ENCODE results near the gene EFNA4. TPM values are rescaled to one million over a fixed set of nuclear protein-coding genes. Genes with fewer than 3 reads are reported as not detected.

EFNA4 gene, protein sequence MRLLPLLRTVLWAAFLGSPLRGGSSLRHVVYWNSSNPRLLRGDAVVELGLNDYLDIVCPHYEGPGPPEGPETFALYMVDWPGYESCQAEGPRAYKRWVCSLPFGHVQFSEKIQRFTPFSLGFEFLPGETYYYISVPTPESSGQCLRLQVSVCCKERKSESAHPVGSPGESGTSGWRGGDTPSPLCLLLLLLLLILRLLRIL
- polyA plus RNA-seq (2013, experiment 1 of 2; ENCODE audit: insufficient read length), result 9.0 TPM
- 7.2 TPM for polyA plus RNA-seq (2013, experiment 2 of 2; ENCODE audit: insufficient read length)

DNA sequence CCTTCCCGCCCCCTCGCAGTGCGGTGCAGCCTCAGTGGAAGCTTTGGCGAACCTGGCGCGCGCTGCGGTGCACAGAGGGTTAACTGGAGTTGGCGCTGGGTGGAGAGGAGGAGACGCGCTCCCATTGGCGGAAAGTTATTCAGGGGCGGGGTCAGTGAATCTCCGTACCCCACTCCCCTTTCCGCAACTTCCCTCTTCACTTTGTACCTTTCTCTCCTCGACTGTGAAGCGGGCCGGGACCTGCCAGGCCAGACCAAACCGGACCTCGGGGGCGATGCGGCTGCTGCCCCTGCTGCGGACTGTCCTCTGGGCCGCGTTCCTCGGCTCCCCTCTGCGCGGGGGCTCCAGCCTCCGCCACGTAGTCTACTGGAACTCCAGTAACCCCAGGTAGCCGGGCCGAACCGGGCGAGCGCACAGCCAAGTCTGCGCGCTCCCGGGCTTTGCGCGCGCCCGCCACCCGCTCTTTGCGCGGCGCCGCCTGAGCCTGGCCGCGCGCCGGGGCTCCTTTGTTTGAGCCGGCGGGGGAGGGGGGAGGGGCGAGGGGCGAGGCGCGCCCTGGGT, at the start of gene EFNA4:
Gene EFNA4 (plus strand): TSS at position 191 of the 561 bp plus-strand sequence. CDS start 84 bp downstream, at position 275.
- DNase-seq, result peak; percentile 83

DNA sequence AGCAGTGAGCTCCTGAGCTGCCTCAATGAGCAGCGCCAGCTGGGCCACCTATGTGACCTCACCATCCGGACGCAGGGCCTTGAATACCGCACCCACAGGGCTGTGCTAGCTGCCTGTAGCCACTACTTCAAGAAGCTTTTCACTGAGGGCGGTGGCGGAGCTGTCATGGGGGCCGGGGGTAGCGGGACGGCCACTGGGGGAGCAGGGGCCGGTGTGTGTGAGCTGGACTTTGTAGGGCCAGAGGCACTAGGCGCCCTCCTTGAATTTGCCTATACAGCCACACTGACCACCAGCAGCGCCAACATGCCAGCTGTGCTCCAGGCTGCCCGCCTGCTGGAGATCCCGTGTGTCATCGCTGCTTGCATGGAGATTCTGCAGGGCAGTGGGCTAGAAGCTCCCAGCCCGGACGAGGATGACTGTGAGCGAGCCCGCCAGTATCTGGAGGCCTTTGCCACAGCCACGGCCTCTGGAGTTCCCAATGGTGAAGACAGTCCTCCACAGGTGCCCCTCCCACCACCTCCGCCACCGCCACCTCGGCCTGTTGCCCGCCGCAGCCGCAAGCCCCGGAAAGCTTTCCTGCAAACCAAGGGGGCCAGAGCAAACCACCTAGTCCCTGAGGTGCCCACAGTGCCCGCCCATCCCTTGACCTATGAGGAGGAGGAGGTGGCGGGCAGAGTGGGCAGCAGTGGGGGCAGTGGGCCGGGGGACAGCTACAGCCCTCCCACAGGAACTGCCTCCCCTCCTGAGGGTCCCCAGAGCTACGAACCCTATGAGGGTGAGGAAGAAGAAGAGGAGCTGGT, 48.6 kb upstream of the EFNA4 start:
- DNase-seq, result no peak

DNA sequence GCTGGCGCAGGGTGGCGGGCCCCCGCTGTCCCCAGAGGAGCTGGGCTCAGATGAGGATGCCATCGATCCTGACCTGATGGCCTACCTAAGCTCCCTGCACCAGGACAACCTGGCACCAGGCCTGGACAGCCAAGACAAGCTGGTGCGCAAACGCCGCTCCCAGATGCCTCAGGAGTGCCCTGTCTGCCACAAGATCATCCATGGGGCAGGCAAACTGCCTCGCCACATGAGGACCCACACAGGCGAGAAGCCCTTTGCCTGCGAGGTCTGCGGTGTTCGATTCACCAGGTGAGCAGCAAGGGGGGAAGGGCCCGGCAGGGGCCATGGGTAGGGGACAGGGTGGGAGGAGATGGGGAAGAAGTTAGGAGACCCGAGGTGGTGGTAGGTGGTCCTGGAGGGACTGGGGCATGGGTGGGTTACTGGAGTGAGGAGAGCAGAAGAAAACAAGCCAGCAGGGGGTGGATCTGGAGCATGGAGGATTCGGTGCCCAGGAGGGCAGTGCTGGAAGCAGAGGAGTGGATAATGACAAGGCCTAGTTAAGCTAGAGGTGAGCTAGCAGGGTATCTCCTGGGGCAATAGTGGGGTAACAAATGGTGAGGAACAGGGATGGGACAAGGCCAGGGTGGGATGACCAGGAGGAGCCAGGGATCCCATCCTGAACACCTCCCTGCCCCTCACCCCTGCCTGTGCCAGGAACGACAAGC, 47.9 kb upstream of the EFNA4 start:
- DNase-seq, result no peak

DNA sequence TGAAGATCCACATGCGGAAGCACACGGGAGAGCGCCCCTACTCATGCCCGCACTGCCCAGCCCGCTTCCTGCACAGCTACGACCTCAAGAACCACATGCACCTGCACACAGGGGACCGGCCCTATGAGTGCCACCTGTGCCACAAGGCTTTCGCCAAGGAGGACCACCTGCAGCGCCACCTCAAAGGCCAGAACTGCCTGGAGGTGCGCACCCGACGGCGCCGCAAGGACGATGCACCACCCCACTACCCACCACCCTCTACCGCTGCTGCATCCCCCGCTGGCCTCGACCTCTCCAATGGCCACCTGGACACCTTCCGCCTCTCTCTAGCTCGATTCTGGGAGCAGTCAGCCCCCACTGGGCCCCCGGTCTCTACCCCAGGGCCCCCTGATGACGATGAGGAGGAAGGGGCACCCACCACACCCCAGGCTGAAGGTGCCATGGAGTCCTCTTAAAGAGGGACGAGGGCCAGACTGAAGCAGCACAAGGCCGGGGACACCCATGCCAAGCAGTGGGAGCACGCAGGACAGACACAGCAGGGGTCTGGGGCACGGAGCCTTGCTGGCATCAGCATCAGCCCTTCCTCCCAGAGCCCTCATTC, 47.2 kb upstream of the EFNA4 start:
- DNase-seq, result no peak

DNA sequence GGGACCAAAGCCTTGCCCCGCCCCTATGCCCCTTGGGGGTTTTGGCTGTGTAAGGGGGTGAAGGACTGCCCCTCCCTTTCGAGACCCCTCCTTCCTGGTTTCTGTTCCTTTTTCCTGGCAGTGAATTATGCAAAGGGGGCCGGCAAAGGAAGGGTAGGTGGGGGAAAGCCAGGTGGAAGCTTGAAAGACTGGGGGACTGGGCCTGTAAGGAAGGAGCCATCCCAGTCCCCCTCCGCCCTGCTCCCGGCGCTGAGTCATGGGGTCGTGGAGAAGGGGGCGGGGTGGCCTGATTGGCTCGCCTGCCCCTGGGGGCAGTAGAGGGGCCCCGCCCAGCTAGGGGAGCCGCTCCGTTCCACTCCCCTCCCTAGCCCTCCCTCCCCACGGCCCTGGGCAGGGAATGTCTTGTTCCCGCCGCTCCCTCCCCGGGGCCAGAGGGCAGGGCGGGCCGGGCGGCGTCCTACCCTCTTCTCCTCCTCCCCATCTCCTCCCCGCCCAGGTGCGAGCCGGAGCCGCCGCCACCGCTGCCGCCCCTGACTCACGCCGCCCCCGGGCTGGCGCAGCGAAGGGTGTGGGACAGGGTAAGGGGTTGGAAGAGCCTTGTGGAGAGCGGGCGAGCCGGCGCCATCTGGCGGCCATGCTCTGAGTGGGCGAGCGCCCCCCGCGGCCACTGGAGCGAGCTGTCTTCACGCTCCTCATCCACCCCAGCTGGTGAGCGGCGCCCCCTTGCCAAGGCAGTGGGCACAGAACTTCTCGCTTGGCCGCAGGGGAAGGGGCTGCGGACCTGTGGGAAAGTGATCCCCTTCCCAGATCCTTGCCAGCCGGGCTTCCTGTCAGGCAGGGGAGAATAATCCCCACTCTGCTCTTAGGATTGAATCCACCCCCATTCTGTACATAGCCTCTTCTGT, 46.2 kb upstream of the EFNA4 start:
- peak; percentile 86 for DNase-seq

DNA sequence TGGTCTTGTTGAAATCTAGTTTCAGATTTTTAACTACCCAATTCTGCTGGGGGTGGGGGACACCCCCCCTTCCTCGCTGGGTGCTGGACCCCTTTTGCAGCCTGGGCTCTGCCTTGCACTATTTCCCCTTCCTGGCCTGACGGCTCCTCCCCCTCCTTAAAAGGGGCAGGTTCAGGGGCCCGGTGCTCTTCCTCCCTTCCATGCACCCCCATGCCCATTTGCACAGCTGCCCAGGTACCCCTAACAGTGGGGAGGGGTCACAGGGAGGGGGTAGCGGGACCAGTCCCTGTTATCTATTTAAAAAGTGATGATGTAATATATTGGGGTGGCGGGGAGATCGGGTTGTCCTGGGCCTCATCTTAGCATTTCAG, 45.6 kb upstream of the EFNA4 start:
- no peak for DNase-seq

DNA sequence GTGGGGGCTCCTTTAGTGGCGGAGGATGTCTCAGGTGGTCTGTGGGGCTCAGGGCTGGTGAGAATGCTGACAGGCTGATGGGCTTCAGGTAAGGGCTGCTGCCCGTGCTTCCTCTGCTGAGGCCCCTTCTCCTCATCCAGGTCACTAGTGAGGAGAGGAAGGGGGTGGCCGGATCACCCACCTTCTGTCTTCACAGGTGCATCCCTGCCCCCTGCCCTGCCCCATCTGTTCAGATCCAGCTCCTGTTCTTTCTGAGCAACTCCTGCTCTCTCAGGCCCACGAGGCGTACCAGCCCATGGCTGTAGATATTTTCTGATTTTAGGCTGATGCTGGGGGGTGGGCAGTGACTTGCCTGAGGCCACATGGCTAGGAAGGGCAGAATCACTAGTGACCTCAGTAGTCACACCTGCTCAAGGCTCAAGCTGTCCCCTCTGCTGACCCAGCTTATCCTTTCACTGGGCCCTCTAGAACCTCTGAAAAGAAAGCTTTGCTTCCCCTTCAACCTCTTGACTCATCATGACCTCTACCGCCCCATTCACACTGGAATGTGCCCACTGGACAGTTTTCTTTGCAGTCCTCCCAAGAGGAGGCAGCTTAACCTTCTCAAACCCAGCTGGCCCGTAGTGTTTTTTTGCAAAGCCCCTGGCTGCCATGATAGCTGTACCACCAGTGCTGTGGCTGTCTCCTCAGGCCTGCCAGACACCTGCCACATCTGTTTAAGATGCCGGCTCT, 44.8 kb upstream of the EFNA4 start:
- DNase-seq, result no peak

DNA sequence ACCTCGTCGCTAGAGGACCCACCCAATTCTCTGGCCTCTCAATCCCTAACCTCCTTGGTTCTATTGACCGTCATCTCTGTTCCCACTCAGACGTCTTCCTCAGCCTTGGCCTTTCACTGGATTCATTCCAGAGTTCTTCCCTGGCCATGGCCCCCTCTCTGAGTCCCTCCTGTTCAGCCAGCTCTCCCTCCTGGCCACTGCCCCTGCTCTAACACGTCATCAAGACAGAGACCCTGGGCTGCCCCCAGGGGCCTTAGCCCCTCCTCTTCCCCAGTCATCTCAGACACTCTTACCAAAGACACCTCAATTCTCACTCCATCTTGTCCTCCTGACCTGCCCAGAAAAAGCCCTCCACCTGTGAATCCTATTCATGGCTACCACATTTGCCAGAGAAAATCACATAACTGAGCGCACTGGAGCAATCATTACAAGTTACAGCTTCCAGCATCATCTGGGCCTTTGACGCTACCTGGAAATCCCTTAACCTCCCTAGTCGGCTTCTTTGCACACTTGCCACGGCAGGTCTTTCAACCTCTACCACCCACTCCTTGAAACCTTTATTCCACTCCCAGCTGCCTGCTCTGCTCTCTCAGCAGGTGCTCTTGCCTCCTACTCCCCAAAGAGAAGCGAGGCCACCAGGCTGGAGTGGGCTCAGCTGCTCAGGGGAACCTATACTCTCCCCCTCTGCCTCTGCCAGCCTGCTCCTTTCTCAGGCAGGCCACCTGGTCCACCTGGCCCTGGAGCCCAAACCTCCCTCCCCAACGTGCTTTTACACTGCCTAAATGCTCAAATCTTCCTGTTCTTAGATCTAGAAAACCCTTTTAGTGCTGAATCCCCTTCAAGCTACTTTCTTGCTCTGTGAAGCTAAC, 43.9 kb upstream of the EFNA4 start:
- no peak for DNase-seq

DNA sequence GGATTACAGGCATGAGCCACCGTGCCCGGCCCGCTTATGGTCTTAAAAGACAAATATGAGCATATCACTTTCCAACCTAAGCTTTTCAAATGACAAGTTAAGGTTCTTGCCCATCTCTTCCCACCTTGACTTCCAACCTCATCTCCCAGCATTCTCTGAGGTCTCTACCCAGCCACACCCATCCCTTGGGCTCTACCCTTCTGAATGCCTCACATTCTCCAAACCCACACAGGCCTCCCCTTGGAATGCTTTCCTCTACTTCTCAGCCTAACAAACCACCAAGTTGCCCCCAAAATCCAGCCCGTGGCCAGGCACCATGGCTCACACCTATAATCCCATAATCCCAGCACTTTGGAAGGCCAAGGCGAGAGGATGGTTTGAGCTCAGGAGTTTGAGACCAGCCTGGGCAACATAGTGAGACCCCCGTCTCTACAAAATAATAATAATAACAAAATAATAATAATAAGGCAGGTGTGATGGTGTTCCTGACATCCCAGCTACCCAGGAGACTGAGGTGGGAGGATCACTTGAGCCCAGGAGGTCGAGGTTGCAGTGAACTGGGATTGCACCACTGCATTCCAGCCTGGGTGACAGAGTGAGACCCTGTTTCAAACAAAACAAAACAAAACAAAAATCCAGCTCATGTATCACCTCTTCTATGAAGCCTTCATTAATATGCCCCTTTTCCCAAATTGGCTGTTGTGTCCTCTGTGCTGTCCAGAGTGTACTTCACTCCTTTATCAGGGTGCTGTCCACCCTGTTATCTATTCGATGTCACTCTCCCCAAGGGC, 41.2 kb upstream of the EFNA4 start:
- no peak for DNase-seq

DNA sequence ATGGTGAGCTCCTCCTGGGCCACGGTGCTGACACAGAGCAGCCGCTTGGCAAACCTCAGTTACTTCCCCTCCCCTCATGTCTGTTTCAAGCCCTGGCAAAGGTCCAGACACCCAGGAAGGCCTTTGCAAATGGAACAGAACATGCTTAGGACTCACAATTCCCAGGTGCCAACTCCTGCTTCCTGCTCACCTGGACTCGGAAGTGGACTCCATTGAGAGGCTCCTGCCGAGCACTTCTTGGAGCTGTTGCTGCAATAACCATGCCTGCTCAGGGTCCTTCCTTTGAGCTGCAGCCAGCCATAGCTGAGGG, 40.7 kb upstream of the EFNA4 start:
- no peak for DNase-seq

DNA sequence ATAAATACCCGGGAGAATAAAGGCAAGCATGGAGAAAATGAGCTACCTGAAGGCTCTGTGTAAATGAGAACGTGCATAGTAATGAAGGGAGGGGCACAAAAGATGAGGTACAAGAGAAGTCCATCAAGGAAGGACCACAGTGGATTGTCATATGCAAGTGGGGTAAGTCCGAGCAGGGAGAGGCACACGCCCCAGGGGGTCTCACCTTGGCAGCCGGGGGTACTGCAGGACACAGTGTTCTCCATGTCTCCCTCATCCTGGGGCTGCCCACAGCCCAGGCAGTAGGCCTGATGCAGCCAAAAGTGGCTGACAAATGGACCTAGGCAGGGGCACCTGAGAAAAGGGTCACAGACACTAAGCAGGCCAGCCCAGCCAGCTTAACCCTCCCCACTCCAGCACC, 39.9 kb upstream of the EFNA4 start:
- DNase-seq, result no peak

DNA sequence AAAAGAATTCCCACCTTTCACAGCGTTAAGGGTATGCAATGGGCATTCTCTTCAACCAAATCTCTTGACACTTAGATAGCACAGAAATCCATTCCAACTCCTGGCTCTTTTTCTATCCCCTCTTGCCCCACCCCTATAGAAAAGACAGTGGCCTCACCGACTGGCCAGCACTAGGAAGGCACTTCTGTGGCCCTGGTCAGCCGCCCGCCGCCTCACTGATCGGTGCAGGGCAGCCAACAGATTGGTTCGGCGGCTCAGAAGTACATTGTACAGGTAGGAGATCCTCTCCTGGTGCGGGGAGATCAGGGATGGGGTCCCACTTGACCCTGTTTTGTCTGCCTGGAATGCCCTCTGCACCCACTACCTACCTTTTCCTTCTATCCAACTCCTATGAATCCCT, 39.2 kb upstream of the EFNA4 start:
- DNase-seq, result no peak

DNA sequence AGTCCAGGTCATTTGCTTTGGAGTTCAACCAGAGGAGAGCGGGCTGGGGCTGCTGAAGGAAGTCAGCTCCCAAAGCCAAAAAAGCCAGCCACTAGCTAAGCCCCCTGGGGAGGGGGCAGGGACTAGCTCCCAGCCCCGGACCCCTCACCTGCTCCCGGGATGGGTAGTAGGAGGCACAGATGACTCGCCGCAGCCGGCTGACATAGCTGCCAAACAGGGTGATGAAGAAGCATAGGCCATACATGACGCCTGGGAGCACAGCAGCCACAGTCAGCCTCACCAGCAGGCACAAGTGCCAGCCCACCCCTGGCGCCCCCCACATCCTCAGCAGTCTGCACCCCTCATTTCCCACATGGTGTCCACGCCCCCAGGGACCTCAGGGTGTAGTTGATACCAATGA, 37.4 kb upstream of the EFNA4 start:
- DNase-seq, result no peak

DNA sequence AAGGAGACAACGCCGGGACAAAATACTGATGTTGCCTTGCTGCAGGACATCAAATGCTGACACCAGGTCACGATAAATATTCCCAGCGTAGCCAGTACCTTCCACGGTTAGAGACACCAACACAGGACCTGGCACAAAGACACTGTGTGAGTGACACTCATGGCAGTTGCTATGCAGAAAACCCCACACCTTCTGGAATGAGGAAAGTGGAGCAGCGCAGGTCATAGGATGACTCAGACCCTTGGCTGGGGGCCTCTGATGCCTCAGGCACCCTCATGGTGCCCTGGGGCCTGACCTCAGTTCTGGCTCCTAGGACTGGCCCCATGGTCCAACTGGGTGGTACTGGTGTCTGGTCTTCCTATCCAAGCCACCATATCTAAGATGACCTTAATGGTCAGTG, 37.0 kb upstream of the EFNA4 start:
- no peak for DNase-seq

DNA sequence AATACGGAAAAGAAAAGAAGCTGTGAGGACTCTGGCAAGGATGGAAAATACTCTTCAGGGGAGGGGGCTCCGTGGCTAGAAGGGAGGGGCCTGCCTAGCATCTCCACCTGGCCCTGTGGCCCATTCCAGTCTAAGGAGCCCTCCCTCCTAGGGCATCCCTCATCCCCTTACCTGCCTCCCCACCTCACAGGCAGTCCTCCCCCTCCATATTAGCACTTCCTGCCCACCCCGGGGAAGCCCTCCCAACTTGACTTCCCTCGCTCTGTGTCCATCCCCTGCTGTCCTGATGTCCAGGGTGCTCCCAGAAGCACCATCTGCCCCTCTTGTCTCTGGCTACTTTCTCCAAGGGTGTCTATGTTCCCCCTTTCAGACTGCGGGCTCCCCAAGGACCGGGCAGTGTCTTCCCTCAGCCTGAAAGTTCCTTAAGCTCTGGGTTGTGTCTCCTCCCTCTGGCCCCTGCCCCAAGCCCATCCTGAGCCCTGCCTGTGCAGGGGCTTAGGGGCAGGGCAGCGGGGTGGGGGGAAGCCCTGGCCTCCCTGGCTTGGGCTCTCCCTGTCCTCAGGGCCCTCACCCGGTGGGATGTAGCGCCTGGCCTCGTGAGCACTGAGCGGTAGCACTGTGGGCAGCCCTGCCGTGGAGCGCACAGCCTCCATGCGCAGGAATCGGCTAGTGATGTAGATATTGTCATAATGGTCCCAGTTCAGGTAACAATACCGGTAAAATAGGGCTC, 33.9 kb upstream of the EFNA4 start:
- DNase-seq, result no peak

DNA sequence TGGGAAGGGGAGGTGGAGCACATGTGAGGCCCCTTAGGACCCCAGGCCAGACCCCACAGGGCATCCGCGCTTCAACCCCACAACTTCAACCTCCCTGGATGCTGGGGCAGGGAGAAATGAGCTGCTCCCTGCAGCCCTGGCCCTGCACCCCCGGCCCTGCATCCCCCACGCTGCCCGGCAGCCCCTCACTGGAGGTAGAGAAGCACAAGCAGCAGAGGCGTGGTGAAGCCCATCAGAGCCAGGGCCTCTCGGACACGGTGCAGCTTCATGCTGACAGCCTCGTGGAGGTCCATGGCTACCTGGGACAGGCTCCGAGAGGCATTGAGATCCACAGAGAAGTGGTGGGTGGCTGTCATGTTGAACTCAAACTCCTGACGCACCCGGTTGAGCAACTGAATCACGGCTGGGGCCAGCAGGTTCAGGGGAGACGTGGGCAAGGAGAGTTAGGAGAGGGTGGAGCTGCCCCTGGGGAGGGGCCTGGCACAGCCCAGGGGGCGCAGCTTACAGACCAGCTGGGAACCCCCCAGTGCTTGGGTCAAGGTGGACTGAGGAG, 33.2 kb upstream of the EFNA4 start:
- no peak for DNase-seq

DNA sequence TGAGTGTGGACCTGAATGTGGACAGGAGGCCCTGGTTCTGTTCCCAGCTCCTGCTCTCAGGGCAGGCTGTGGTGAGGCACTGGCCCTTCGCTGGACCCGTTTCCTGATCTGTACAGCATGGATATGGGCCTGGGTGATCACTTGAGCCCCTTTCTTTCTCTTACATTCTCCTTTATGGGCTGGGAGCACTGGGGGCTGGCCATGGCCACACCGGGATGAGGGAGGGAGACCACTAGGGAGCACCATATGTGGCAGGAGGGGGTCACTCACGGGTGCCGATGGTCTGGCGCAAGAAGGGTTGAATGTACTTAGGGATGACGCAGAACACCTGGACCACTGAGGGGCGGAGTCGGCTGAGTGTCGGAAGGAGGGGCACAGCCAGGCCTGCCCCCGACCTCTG, 32.6 kb upstream of the EFNA4 start:
- DNase-seq, result no peak

DNA sequence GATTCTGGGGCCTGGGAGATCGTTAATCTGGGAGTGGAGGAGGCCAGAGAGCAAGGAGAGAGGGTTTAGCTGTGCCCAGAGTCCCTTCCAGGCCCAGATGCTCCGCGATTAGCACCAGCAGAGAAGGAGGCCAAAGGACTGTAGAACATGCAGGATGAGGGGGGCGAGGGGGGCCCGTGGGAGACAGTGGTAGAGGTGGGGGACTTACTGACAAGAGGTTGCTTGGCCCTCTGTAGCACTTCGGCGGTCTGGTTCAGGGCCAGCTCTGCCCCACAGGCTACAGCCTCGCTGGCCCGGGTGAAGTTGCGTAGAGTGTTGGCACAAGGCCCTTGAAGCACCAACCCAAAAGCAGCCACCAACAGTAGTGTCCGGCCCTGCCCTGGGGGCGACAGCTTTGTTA, 30.7 kb upstream of the EFNA4 start:
- DNase-seq, result no peak

Data from fibroblast of skin of back (primary cell).